Tibial nerve (tissue), 4 donors: ENCODE measurements around the gene GSG1L. TPM values are rescaled to one million over a fixed set of nuclear protein-coding genes. Genes with fewer than 3 reads are reported as not detected.

ENCODE experiments used
- DNase-seq, 2 donors: peaks; one replicate each; pipeline ENCODE4 v3.0.0-alpha.2; 2019; ENCODE audit warnings: low spot score in 2 of 2
- H3K27ac ChIP-seq, 4 donors: fragments of 200-600 bp; sonication (generic) in 3 of 4; one replicate each; pipeline ENCODE4 v1.5.1; 2017 to 2019; ENCODE audit warnings: mild to moderate bottlenecking in 1 of 4
- H3K27me3 ChIP-seq, 2 donors: fragments of 200-600 bp; sonication (generic) in 1 of 2; one replicate each; pipeline versions ENCODE4 v1.5.1 to v1.6.0; 2017 to 2019
- H3K36me3 ChIP-seq, 3 donors: fragments of 200-600 bp; sonication (generic); one replicate each; pipeline ENCODE4 v1.5.1; 2018 to 2019
- H3K4me1 ChIP-seq, 4 donors: fragments of 200-600 bp; sonication (generic) in 3 of 4; one replicate each; pipeline ENCODE4 v1.5.1; 2017 to 2019
- H3K4me3 ChIP-seq, 4 donors: fragments of 200-600 bp; sonication (generic) in 3 of 4; one replicate each; pipeline ENCODE4 v1.5.1; 2017 to 2019; ENCODE audit warnings: mild to moderate bottlenecking in 1 of 4, moderate library complexity in 1 of 4
- H3K9me3 ChIP-seq, 4 donors: fragments of 200-600 bp; sonication (generic) in 3 of 4; one replicate each; pipeline ENCODE4 v1.5.1; 2017 to 2019
- CTCF ChIP-seq, 5 experiments: fragments of 200-600 bp in 3 of 5; fragments of 450-650 bp in 2 of 5; sonication (generic) in 3 of 5; IDR thresholded peaks; one replicate each; pipeline ENCODE4 v1.5.1; 2016 to 2019; ENCODE audit warnings: antibody characterized with exemption in 5 of 5, mild to moderate bottlenecking in 3 of 5, moderate library complexity in 2 of 5
- EP300 ChIP-seq, 2 donors: sonication (generic); formaldehyde crosslinking; IDR thresholded peaks; one replicate each; pipeline ENCODE4 v1.6.1; 2017; ENCODE audit warnings: antibody characterized with exemption in 2 of 2, mild to moderate bottlenecking in 1 of 2
- POLR2A ChIP-seq, 2 donors: fragments of 450-650 bp; IDR thresholded peaks; one replicate each; pipeline ENCODE4 v1.6.1; 2017; ENCODE audit warnings: antibody characterized with exemption in 2 of 2, mild to moderate bottlenecking in 2 of 2, moderate library complexity in 2 of 2
- WGBS, 2 donors: methylation state at CpG; one replicate each; pipeline ENCODE4 v1.1.5; 2018; 5-methylcytosine and 5-hydroxymethylcytosine counted together
- total RNA-seq, 4 donors: library from RNA; depleted of rRNA; stranded (reverse); fragments of >200 nt; gene quantifications; one replicate each; pipeline ENCODE4 v1.1.0, GENCODE V29; 2016

Gene GSG1L
- total RNA-seq, 4 donors from 2014 or later: not detected

GRCh38 chr16:27771201-27771910, 292.2 kb downstream of the GSG1L start:
- Histone ChIP-seq H3K9me3 (no peaks in the 10 kb centered on the region), H3K27ac (no peak overlapping the region), H3K4me1 (no peaks in the 10 kb centered on the region), H3K4me3 (no peak overlapping the region), H3K36me3 (peaks cover 0 to 98% (median 3%) of the 10 kb centered on the region in 3 donors), H3K27me3 (no peaks in the 10 kb centered on the region)
- TF ChIP-seq POLR2A (IDR thresholded peaks at IDR 0.05): no peak
- no peak for TF ChIP-seq CTCF (IDR thresholded peaks at IDR 0.05)
- TF ChIP-seq EP300 (IDR thresholded peaks at IDR 0.05): no peak
- no peak for DNase-seq
- WGBS, 2 donors: 83 to 88% methylated on average over 16 of the region's 16 CpGs

- Histone ChIP-seq H3K4me3 (no peak overlapping the region), H3K4me1 (no peaks in the 10 kb centered on the region), H3K27me3 (no peaks in the 10 kb centered on the region), H3K36me3 (peaks cover 0 to 97% (median 3%) of the 10 kb centered on the region in 3 donors), H3K27ac (no peak overlapping the region), H3K9me3 (no peaks in the 10 kb centered on the region)
- TF ChIP-seq POLR2A (IDR thresholded peaks at IDR 0.05) (no peak), EP300 (IDR thresholded peaks at IDR 0.05) (no peak), CTCF (IDR thresholded peaks at IDR 0.05) (no peak)
- no peak for DNase-seq
- WGBS, 2 donors: 77 to 81% methylated on average over 17 of the region's 17 CpGs
These were observed 293.0 kb downstream of the GSG1L start for GRCh38 chr16:27770271-27771196.

- WGBS, 2 donors: 75 to 80% methylated on average over 26 to 27 of the region's 27 CpGs
- no peak for TF ChIP-seq EP300 (IDR thresholded peaks at IDR 0.05)
- TF ChIP-seq POLR2A (IDR thresholded peaks at IDR 0.05): no peak
- TF ChIP-seq CTCF (IDR thresholded peaks at IDR 0.05): no peak
- Histone ChIP-seq H3K4me3 (no peak overlapping the region), H3K4me1 (no peaks in the 10 kb centered on the region), H3K27me3 (no peaks in the 10 kb centered on the region), H3K27ac (no peak overlapping the region), H3K36me3 (peaks cover 0 to 97% (median 3%) of the 10 kb centered on the region in 3 donors), H3K9me3 (no peaks in the 10 kb centered on the region)
- DNase-seq: no peak
These were observed 293.8 kb downstream of the GSG1L start for GRCh38 chr16:27769561-27770255.

- TF ChIP-seq CTCF (IDR thresholded peaks at IDR 0.05): no peak
- no peak for TF ChIP-seq POLR2A (IDR thresholded peaks at IDR 0.05)
- TF ChIP-seq EP300 (IDR thresholded peaks at IDR 0.05): no peak
- H3K4me1 ChIP-seq: no peaks in the 10 kb centered on the region
- peaks cover 0 to 97% (median 3%) of the 10 kb centered on the region in 3 donors for H3K36me3 ChIP-seq
- no peaks in the 10 kb centered on the region for H3K27me3 ChIP-seq
- H3K9me3 ChIP-seq: peaks cover 0 to 9% (median 0%) of the 10 kb centered on the region in 4 donors
- WGBS, 2 donors: 85% methylated on average over 4 to 8 of the region's 8 CpGs
- no peak overlapping the region for H3K4me3 ChIP-seq
- no peak for DNase-seq
- H3K27ac ChIP-seq: no peak overlapping the region
These were observed 294.8 kb downstream of the GSG1L start for GRCh38 chr16:27768651-27769272.
